Measurements from ENCODE around the gene PLK3.
A peak's percentile ranks its signal among the peaks of the same experiment; 100 is the strongest.

DNA sequence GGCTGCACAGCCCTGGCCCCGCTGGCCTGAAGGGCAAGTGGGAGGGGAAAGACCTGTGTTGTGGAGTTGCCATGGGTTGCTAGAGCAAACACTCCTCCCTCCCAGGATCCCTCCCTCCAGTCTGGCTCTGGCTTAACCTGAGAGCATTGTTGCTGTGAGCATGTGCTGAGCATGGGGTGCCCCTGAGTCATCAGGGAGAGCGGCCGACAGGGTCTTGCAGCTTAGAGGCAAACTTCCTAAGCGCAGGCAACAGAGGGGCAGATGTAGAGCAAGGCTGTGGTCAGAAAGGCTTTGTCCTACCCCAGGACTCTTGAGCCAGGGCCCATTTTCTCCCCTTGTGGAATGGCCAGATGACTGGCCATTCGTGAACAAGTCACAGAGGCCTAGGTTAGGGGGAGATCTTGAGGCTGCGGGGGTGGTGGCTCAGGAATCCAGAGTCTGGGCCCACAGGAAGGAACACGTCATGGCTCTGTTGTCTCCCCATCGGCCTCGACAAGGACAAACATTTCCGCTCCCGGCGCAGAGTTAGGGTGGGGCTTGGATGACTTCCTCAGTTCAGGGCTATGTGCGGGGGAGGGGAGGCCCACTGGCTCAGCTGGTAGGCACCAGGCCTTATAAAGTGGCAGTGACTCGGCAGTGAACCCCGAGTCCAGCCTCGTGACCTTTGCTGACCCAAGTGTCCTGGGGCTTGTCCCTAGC, 7.3 kb downstream of the PLK3 start:
- TF ChIP-seq POLR2A (IDR thresholded peaks at IDR 0.05) (no peak), CTCF (IDR thresholded peaks at IDR 0.05) (no peak), POLR2AphosphoS5 (IDR thresholded peaks at IDR 0.05) (peak; percentile 77 to 96 (median 94))
